KG1 (cell line): ENCODE measurements around the gene DNM1.
"Not testable (repeated sequence)": the region's sequence is repeated elsewhere in the genome, so short reads cannot be mapped to it uniquely, and the experiment has no call there.

Experiments
- DNase-seq: peaks from one replicate; lab custom pipeline; 2025; lab: John Stamatoyannopoulos, UW

DNM1 gene

DNA sequence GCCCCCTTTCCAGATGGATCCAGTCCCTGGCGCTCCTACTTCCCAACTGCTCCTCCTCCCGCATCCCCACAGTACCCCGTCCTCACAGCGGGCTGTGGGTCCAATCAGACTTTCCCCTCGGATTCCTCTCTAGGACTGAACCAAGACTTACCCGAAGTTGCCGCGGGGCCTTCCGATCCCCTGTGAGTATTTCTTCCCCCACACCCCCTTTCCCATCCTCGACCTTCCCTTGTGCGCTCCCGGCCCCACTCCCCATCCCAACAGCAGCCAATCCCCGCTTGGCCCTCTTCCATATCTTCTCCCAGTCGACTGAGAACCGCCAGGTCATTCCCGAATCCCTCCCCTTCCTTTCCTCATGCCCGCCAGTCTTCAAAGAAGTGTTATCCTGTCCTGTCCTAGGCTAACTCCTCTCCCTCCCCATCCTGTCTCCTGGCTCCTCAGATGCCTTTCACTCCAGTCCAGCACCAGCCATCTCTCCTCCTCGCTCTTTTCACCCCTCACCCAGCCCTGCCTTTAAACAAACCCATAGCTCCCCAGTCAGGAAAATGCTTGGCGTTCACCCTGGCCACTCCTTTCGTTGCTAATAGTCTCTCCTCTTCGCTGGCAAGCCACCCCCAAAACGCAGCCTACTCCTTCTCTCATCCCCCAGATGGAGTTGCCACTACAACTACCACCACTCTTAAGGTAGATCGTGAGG, 73.5 kb downstream of the DNM1 start:
- no peak for DNase-seq

DNA sequence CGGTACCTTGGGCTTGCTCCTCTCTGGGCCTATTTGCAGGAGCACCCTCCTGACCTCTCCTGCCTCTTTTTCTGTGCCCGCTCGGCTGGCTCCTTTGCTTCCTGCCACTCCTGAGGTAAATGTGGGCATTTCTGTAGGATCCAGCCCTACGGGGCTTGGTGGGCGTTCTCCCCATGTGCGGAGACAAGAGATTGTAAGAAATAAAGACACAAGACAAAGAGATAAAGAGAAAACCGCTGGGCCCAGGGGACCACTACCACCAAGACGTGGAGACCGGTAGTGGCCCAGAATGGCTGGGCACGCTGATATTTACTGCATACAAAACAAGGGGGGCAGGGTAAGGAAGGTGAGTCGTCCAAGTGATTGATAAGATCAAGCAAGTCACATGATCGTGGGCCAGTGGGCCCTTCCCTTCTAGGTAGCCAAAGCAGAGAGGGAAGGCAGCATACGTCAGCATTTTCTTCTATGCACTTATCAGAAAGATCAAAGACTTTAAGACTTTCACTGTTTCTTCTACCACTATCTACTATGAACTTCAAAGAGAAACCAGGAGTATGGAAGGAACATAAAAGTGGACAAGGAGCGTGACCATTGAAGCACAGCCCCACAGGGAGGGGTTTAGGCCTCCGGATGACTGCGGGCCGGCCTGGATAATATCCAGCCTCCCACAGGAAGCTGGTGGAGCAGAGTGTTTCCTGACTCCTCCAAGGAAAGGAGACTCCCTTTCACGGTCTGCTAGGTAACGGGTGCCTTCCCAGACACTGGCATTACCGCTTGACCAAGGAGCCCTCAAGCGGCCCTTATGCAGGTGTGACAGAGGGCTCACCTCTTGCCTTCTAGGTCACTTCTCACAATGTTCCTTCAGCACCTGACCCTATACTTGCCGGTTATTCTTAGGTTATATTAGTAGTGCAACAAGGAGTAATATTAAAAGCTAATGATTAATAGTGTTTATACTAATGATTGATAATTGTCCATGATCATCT, 76.2 kb downstream of the DNM1 start:
- DNase-seq, result not testable (repeated sequence)

- DNase-seq, result no peak
Observed at GRCh38 chr9:128280084-128280622, 77.0 kb downstream of the DNM1 start.

DNA sequence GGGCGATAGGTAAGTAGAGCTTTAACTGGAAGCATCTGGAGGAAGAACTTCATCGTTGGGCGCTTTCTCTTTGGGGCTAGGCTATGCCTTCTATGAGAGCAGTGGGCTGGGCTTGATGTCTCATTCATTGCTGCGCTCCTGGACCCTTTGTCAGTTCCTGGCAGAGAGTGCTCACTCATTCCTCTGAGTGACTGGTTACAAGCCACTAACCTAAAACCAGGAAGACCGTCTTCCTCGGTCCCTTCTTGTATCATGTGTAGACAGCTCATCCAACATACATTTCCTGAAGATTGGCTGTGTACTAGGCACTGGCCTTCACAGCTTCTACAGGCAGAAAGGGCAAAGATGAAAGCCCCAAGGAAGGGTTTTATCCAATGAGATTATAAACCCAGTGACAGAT, 79.3 kb downstream of the DNM1 start:
- DNase-seq, result no peak

DNA sequence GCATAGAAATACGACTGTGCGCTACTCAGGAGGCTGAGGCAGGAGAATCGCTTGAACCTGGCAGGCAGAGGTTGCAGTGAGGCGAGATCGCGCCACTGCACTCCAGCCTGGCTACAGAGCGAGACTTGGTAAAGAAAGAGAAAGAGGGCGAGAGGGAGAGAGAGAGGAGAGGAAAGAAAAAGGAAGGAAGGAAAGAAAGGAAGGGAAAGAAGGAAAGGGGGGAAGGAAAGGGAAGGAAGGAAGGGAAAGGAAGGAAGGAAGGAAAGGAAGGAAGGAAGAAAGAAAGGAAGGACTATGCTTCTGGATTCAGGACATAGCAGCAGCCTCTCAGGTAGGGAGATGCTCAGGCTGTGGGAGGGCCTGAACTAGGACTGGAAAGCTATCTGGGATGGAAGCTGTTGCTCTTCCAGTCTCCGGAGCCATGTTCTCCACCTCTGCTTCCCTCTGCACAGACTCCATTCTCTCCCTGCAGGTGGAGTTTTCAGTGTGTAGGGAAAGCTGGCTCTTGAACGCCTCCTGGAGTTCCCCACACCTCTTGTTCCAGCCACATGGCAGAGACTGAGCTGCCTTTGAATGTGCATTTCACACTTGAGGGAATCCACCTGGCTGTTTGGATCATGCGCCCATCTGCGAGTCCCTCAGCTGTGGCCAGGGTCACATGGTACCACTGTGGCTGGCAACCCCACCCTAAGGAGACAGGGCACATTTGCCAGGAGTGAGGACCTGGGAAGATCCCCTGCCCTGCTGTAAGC, 82.0 kb downstream of the DNM1 start:
- DNase-seq, result no peak

- DNase-seq, result no peak
Observed at GRCh38 chr9:128286440-128286839, 83.3 kb downstream of the DNM1 start.

DNA sequence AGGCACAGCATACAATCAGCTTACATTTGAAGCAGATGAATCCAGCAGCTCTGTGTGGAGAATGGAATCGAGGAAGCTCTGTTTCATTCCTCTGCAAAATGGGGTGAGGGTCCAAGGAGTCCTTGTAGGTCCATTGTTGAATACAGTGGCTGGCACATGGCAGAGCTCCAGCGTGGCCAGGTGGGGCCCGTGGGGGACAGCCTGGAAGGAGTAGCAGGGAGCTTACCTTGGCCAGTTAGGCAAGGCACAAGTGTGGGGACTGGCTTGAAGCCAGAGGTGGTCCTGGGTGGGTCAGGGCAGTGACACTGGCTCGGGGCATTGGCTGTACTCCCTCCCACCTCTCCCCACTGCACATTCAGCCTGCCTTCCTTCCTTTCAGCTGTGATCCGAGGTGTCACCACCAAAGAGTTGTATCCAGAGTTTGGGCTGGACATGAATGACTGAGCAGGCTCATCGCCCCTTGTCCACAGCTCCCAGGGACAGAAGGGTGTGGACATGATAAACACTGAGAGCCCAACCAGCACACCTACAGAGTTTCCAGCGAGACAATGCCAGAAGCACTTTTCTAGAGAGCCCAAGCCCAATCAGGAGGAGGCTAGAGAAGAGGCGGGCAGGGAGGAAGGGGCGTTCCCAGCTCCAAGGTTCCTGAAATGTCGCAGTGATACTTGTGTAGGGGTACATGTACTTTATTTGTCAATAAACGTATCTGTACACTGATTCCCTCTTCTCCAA, 85.3 kb downstream of the DNM1 start:
- no peak for DNase-seq

- DNase-seq, result no peak
Observed at GRCh38 chr9:128292009-128292408, 88.8 kb downstream of the DNM1 start.

- no peak for DNase-seq
Observed at GRCh38 chr9:128293091-128293490, 89.9 kb downstream of the DNM1 start.

GRCh38 chr9:128294142-128294541, 91.0 kb downstream of the DNM1 start:
- DNase-seq, result no peak

DNA sequence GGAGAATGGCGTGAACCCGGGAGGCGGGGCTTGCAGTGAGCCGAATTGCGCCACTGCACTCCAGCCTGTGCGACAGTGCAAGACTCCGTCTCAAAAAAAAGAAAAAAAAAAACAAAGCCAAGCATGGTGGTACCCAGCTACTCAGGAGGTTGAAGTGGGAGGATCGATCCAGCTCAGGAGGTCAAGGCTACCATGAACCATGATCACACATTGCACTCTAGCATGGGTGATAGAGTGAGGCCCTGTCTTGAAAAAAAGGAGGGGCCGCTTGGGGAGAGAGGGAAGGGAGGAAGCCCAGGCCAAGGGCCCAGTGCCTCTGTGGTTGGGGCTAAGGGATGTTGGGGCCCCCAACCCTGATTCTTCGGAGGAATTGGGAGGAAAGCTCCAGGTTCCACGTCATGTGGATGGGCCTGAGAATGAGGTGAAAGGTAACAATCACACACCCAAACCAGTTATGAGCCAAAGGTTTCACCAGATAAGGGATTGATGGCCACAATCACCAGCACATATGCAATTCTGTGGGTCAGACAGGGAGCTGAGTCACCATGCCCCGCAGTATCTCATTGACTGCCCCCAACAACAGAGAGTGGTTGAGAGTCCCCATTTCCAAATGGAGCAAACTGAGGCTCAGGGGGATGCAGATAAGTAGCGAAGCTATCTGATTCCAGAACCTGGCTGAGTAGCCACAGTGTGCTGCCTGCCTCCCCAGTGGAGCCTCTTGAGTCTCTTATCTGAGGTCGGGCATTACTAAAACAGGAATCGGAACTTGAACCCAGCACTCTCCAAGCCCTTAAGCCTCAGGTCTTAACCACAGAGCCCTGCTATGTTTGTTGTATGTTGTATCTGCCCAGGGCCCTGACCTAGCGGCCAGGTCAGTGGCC, 93.4 kb downstream of the DNM1 start:
- DNase-seq, result no peak

- DNase-seq, result no peak
Observed at GRCh38 chr9:128297221-128297773, 94.1 kb downstream of the DNM1 start.

DNA sequence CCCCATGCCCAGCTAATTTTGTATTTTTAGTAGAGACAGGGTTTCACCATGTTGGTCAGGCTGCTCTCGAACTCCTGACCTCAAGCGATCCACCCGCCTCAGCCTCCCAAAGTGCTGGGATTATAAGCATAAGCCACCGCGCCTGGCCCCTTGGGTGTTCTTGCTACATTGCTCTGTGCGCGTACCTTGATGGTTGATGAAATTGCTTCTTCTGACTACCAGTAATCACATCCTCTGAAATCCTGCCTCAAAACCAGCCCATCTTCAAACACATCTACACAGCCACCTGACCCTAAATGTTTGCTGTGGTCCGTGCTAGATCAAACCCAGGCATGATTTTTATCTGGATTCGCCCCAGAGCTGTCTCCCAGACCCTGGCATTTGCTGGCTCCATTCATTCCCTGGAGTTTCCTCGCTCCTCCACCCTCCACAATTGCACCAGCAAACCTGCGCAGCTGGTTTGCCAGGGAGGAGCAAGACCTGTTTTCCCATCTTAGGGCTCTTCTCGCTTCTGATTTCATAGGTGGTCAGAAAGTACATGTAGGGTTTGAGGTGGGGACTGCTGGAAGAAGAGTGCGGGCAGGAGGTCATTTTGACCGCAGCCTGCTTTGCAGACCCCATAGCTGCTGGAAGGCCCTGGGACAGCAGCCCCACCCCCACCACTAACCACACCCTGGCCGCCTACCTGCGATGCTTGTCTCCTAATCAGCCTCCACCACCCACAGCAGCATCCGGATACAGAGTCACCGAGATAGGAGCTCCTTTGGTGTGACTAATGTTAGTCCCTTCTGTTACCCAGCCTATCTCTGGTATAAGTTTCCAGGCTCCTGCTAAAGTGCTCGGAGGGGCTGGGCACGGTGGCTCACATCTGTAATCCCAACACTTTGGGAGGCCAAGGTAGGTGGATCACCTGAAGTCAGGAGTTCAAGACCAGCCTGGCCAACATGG, 95.6 kb downstream of the DNM1 start:
- no peak for DNase-seq

- DNase-seq, result no peak
Observed at GRCh38 chr9:128304136-128304970, 101.2 kb downstream of the DNM1 start.
